Measurements from ENCODE around the gene ANKLE1.

The ANKLE1 gene

DNA sequence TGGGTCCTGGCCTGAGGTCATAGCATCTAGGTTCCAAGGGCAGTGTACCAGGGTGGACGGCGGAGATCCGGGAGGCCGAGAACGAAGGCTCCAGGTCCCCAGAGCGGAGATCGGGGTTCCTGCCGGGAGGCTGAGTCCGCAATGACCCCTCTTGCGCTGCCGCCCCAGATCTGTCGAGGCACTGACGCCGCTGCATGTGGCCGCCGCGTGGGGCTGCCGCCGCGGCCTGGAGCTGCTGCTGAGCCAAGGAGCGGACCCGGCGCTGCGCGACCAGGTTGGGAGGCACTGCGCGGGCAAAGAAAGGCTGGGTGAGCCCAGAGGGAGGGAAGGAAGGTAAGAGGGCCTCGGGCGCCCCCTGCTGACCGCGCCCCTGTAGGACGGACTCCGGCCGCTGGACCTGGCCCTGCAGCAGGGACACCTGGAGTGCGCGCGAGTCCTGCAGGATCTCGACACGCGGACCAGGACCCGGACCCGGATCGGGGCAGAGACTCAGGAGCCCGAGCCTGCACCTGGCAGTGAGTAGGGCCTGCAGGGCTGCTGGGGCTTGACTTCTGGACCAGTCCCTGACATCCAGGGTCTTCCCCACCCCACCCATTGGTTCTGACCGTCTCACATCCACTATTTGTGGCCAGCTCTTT is 906 bp downstream of the ANKLE1 start (continued):
- no peak; the same call in 1 of the 2 replicates for TF ChIP-seq KLF8 (tag by site-specific recombination; IDR thresholded peaks at IDR 0.05)
- TF ChIP-seq ZNF521 (tag by site-specific recombination; IDR thresholded peaks at IDR 0.05) = no peak
- TF ChIP-seq ZNF19 (tag by site-specific recombination; IDR thresholded peaks at IDR 0.05; ENCODE audit: low read depth) = no peak
- TF ChIP-seq, protein P1, sequence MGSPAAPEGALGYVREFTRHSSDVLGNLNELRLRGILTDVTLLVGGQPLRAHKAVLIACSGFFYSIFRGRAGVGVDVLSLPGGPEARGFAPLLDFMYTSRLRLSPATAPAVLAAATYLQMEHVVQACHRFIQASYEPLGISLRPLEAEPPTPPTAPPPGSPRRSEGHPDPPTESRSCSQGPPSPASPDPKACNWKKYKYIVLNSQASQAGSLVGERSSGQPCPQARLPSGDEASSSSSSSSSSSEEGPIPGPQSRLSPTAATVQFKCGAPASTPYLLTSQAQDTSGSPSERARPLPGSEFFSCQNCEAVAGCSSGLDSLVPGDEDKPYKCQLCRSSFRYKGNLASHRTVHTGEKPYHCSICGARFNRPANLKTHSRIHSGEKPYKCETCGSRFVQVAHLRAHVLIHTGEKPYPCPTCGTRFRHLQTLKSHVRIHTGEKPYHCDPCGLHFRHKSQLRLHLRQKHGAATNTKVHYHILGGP (tag by site-specific recombination; IDR thresholded peaks at IDR 0.05) = no peak
- TF ChIP-seq ZNF830 (tag by site-specific recombination; IDR thresholded peaks at IDR 0.05; ENCODE audit: low read depth) = no peak
- no peak for TF ChIP-seq ZNF132 (tag by site-specific recombination; IDR thresholded peaks at IDR 0.05; ENCODE audit: borderline replicate concordance)
- TF ChIP-seq ZNF555 (tag by site-specific recombination; conservative IDR thresholded peaks at IDR 0.05) = no peak
- TF ChIP-seq YY2 (tag by site-specific recombination; IDR thresholded peaks at IDR 0.05) = no peak
- no peak for TF ChIP-seq ZFHX2 (tag by site-specific recombination; conservative IDR thresholded peaks at IDR 0.05)
- TF ChIP-seq ZNF174 (tag by site-specific recombination; IDR thresholded peaks at IDR 0.05) = no peak
- TF ChIP-seq ZSCAN23 (tag by site-specific recombination; IDR thresholded peaks at IDR 0.05) = no peak
- no peak for TF ChIP-seq ZNF10 (tag by site-specific recombination; IDR thresholded peaks at IDR 0.05)
- TF ChIP-seq ZNF629 (tag by site-specific recombination; IDR thresholded peaks at IDR 0.05) = peak; percentile 37; the same call in 1 of the 2 replicates
- TF ChIP-seq, protein P2, sequence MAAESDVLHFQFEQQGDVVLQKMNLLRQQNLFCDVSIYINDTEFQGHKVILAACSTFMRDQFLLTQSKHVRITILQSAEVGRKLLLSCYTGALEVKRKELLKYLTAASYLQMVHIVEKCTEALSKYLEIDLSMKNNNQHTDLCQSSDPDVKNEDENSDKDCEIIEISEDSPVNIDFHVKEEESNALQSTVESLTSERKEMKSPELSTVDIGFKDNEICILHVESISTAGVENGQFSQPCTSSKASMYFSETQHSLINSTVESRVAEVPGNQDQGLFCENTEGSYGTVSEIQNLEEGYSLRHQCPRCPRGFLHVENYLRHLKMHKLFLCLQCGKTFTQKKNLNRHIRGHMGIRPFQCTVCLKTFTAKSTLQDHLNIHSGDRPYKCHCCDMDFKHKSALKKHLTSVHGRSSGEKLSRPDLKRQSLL (tag by site-specific recombination; IDR thresholded peaks at IDR 0.05) = peak; percentile 27; the same call in 1 of the 2 replicates
- TF ChIP-seq, protein P3, sequence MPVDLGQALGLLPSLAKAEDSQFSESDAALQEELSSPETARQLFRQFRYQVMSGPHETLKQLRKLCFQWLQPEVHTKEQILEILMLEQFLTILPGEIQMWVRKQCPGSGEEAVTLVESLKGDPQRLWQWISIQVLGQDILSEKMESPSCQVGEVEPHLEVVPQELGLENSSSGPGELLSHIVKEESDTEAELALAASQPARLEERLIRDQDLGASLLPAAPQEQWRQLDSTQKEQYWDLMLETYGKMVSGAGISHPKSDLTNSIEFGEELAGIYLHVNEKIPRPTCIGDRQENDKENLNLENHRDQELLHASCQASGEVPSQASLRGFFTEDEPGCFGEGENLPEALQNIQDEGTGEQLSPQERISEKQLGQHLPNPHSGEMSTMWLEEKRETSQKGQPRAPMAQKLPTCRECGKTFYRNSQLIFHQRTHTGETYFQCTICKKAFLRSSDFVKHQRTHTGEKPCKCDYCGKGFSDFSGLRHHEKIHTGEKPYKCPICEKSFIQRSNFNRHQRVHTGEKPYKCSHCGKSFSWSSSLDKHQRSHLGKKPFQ (tag by site-specific recombination; IDR thresholded peaks at IDR 0.05) = no peak
- no peak for TF ChIP-seq ZNF350 (tag by site-specific recombination; IDR thresholded peaks at IDR 0.05)
- TF ChIP-seq, protein P4, sequence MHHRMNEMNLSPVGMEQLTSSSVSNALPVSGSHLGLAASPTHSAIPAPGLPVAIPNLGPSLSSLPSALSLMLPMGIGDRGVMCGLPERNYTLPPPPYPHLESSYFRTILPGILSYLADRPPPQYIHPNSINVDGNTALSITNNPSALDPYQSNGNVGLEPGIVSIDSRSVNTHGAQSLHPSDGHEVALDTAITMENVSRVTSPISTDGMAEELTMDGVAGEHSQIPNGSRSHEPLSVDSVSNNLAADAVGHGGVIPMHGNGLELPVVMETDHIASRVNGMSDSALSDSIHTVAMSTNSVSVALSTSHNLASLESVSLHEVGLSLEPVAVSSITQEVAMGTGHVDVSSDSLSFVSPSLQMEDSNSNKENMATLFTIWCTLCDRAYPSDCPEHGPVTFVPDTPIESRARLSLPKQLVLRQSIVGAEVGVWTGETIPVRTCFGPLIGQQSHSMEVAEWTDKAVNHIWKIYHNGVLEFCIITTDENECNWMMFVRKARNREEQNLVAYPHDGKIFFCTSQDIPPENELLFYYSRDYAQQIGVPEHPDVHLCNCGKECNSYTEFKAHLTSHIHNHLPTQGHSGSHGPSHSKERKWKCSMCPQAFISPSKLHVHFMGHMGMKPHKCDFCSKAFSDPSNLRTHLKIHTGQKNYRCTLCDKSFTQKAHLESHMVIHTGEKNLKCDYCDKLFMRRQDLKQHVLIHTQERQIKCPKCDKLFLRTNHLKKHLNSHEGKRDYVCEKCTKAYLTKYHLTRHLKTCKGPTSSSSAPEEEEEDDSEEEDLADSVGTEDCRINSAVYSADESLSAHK (tag by site-specific recombination; IDR thresholded peaks at IDR 0.05) = no peak
- TF ChIP-seq, protein P5, sequence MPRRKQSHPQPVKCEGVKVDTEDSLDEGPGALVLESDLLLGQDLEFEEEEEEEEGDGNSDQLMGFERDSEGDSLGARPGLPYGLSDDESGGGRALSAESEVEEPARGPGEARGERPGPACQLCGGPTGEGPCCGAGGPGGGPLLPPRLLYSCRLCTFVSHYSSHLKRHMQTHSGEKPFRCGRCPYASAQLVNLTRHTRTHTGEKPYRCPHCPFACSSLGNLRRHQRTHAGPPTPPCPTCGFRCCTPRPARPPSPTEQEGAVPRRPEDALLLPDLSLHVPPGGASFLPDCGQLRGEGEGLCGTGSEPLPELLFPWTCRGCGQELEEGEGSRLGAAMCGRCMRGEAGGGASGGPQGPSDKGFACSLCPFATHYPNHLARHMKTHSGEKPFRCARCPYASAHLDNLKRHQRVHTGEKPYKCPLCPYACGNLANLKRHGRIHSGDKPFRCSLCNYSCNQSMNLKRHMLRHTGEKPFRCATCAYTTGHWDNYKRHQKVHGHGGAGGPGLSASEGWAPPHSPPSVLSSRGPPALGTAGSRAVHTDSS (tag by site-specific recombination; IDR thresholded peaks at IDR 0.05) = no peak
- TF ChIP-seq, protein P6, sequence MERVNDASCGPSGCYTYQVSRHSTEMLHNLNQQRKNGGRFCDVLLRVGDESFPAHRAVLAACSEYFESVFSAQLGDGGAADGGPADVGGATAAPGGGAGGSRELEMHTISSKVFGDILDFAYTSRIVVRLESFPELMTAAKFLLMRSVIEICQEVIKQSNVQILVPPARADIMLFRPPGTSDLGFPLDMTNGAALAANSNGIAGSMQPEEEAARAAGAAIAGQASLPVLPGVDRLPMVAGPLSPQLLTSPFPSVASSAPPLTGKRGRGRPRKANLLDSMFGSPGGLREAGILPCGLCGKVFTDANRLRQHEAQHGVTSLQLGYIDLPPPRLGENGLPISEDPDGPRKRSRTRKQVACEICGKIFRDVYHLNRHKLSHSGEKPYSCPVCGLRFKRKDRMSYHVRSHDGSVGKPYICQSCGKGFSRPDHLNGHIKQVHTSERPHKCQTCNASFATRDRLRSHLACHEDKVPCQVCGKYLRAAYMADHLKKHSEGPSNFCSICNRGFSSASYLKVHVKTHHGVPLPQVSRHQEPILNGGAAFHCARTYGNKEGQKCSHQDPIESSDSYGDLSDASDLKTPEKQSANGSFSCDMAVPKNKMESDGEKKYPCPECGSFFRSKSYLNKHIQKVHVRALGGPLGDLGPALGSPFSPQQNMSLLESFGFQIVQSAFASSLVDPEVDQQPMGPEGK (tag by site-specific recombination; IDR thresholded peaks at IDR 0.05) = peak; percentile 54; the same call in 1 of the 2 replicates
- no peak for TF ChIP-seq ZNF175 (tag by site-specific recombination; IDR thresholded peaks at IDR 0.05)
- TF ChIP-seq ZNF169 (tag by site-specific recombination; IDR thresholded peaks at IDR 0.05) = no peak
- TF ChIP-seq ZNF501 (tag by site-specific recombination; IDR thresholded peaks at IDR 0.05) = 0 out of 2 replicates have a peak, but pooled peaks have one; percentile 52
- TF ChIP-seq ZNF211 (tag by site-specific recombination; IDR thresholded peaks at IDR 0.05; ENCODE audit: low read depth) = no peak
- TF ChIP-seq, protein P7, sequence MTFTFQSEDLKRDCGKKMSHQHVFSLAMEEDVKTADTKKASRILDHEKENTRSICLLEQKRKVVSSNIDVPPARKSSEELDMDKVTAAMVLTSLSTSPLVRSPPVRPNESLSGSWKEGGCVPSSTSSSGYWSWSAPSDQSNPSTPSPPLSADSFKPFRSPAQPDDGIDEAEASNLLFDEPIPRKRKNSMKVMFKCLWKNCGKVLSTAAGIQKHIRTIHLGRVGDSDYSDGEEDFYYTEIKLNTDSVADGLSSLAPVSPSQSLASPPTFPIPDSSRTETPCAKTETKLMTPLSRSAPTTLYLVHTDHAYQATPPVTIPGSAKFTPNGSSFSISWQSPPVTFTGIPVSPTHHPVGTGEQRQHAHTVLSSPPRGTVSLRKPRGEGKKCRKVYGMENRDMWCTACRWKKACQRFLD (tag by site-specific recombination; IDR thresholded peaks at IDR 0.05) = no peak
- no peak for TF ChIP-seq ZNF146 (tag by site-specific recombination; IDR thresholded peaks at IDR 0.05)
- TF ChIP-seq KLF1 (tag by site-specific recombination; IDR thresholded peaks at IDR 0.05) = no peak
- no peak for TF ChIP-seq ZNF677 (tag by site-specific recombination; IDR thresholded peaks at IDR 0.05)
- no peak for TF ChIP-seq MEIS1 (CRISPR knock-in tag; IDR thresholded peaks at IDR 0.05; ENCODE audit: borderline replicate concordance)
- TF ChIP-seq ZNF544 (tag by site-specific recombination; IDR thresholded peaks at IDR 0.05) = no peak
- no peak for TF ChIP-seq PRDM1 (tag by site-specific recombination; IDR thresholded peaks at IDR 0.05)

Data from HEK293 (cell line).